Measurements from ENCODE around the gene PRAMEF18.
"Not testable (repeated sequence)": the region's sequence is repeated elsewhere in the genome, so short reads cannot be mapped to it uniquely, and the experiment has no call there.

Gene PRAMEF18

DNA sequence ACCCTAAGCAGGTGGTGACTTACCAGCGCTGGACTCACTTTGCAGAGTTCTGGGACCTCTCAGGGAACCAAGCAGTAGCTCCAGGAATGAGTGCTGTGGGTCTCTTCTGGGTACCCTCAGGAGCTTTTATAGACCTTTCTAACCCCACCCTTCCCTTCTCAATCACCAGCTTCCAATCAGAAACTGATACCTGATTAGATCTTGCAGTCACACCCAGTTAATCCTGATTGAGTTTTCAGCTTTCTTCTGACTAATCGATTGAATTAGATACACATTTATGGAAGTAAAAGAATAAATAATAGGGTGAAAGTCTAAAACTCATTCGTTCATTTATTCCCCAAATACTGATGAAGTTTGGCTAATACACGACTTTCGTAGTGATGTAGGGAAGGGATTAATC, 24.6 kb downstream of the PRAMEF18 start, which contains the start of gene PRAMEF13:
Gene PRAMEF13 (minus strand): TSS at position 101 of the 400 bp plus-strand sequence. CDS start 1,820 bp downstream, outside the sequence.
- not testable (repeated sequence) for DNase-seq
